NB4 (cell line): ENCODE data around the gene MYOZ3.

ENCODE experiments used
- DNase-seq: peaks from one replicate; pipeline ENCODE4 v3.0.0; 2010; ENCODE audit warnings: low read depth
- H3K4me3 ChIP-seq: one replicate; pipeline ENCODE4 v1.5.1; 2011; ENCODE audit warnings: mild to moderate bottlenecking, low read depth, low read length, moderate library complexity
- CTCF ChIP-seq: IDR thresholded peaks from one replicate; pipeline ENCODE4 v1.5.1; 2012; ENCODE audit warnings: low read depth, low read length
- MYC ChIP-seq: IDR thresholded peaks from 2 replicates; pipeline ENCODE4 v1.6.1; 2011; ENCODE audit warnings: low read depth, low read length
- POLR2A ChIP-seq: IDR thresholded peaks from 2 replicates; pipeline ENCODE4 v1.6.1; 2011; ENCODE audit warnings: mild to moderate bottlenecking; ENCODE audit not compliant: insufficient read length; ENCODE audit errors: extremely low read depth
- TF ChIP-seq, protein P1 (sequence below): IDR thresholded peaks from 2 replicates; pipeline ENCODE4 v1.6.1; 2011; ENCODE audit warnings: low read depth, low read length

MYOZ3 gene

GRCh38 chr5:150665044-150665443 is 4.0 kb downstream of the MYOZ3 start:
- no peak for DNase-seq
- H3K4me3 ChIP-seq = no peak overlapping the region
- TF ChIP-seq MYC = no peak
- no peak for TF ChIP-seq POLR2A
- TF ChIP-seq CTCF = no peak
- TF ChIP-seq, protein P1, sequence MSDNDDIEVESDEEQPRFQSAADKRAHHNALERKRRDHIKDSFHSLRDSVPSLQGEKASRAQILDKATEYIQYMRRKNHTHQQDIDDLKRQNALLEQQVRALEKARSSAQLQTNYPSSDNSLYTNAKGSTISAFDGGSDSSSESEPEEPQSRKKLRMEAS = no peak

DNA sequence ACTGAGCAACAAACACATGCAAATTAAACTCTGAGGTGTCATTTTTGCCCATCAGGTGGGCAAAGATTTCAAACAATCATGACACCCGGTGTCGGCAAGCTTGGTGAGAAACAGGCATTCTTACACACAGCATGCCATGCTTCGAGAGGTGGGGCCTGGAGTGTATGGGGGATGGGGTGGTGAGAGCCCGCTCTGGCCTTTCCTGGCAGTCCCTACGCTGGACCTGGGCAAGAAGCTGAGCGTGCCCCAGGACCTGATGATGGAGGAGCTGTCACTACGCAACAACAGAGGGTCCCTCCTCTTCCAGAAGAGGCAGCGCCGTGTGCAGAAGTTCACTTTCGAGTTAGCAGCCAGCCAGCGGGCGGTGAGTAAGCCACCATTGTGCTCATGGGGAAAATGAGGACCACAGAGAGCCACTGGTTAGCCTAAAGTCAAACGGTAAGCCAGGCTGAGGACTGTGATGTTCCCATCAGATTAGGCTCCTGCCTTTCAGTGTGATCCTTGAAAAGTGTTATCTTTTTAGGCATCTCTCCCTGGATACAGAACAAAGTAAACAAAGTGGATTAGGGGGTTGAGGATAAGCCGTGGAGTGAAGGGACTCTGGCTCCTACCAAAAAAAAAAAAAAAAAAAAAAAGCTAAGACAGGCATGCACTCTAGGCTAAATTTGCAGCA is 9.4 kb downstream of the MYOZ3 start:
- no peak for TF ChIP-seq MYC
- TF ChIP-seq, protein P1 = no peak
- no peak for TF ChIP-seq CTCF
- no peak for TF ChIP-seq POLR2A
- no peak for DNase-seq
- no peak overlapping the region for H3K4me3 ChIP-seq

- TF ChIP-seq POLR2A (no peak), MYC (no peak)
- no peak for DNase-seq
- H3K4me3 ChIP-seq = no peak overlapping the region
Measured at GRCh38 chr5:150670948-150671310, 9.9 kb downstream of the MYOZ3 start.

DNA sequence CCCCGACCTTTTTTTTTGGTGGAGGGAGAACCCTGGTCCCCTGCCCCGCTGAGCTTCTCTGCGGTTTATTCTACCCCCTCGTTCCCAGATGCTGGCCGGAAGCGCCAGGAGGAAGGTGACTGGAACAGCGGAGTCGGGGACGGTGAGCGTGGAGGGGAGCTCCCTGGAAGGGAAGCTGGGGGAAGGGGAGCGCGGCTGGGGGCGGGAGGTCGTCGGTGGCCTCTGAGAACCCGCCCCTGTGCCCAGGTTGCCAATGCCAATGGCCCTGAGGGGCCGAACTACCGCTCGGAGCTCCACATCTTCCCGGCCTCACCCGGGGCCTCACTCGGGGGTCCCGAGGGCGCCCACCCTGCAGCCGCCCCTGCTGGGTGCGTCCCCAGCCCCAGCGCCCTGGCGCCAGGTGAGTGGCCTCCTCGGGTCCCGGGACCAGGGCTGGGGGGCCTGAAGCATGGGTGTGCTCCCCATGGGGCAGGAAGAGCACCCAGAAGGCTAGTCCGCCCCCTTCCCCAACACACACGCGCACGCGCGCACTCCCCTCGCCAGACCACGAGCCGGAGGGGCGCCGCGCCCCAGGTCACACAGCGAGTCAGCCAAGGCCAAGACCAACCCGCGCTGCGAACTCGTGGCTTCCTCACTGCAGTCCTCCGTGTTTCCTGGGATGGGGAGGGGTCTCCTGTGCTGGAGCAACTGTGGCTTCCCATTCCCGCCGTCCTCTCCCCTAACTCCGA is 10.6 kb downstream of the MYOZ3 start:
- peak; percentile 53 for DNase-seq
- H3K4me3 ChIP-seq = peak overlapping the region; percentile 59
- no peak for TF ChIP-seq CTCF

- no peak for TF ChIP-seq MYC
- TF ChIP-seq, protein P1 = no peak
- peak overlapping the region; percentile 59 for H3K4me3 ChIP-seq
- DNase-seq = peak; percentile 75
Measured at GRCh38 chr5:150672237-150672883, 11.3 kb downstream of the MYOZ3 start.

- no peak for TF ChIP-seq MYC
- no peak for TF ChIP-seq CTCF
- TF ChIP-seq POLR2A = no peak
- TF ChIP-seq, protein P1 = no peak
- H3K4me3 ChIP-seq = peak overlapping the region; percentile 59
- DNase-seq = no peak
Measured at GRCh38 chr5:150672884-150673275, 11.8 kb downstream of the MYOZ3 start.
